Ecto neural progenitor cell (in vitro differentiated cells): Measurements from ENCODE around the gene BORCS6.

Source experiments
- DNase-seq: peaks from one replicate; pipeline ENCODE4 v3.0.0-alpha.2; 2018; ENCODE audit warnings: low spot score

The BORCS6 gene

GRCh38 chr17:8210761-8211458, 20.9 kb upstream of the BORCS6 start:
- DNase-seq, result no peak

DNA sequence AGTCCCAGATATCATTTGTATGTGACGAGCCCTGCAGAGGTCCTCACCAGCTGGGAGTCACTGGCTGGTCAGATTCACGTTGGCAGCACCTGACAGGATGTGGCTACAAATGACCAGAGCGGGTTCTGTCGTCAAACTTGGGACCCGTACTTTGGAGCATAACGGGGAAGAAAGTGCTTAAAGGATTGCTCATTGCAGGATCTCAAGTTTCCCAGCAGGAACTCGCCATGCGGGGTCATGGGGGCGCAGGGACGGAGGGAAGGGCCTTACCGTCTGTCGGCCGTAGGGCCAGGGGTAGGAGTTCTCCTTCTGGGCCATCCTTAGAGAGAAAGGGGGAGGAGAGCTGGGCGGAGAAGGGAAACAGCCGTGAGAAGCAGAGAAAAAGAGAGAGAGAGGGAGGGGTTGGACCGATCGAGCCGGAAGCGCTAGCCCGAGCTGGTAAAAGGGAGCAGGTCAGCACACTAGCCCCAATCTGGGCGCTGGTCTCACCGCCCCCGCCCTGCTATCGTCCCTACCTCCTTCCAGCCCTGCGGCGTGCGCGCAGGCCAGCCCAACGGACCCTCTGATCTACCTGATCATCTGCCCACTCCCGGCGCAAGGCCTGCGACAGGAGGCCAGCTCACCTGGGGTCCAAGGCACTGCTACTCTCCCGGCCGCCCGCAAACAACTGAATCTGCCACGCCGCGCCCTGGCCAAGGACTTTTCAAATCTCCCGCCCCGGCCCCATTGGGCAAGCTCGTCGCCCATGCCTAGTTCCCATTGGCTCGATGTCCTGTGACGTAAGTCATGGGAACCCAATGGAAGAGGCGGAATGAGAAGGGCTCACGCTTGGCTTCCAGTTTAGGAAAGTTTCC, 20.2 kb upstream of the BORCS6 start, which contains the start of gene AURKB:
Gene AURKB (minus strand): TSS at position 669 of the 854 bp plus-strand sequence. CDS start 351 bp downstream, at position 318.
- DNase-seq, result peak; percentile 98

DNA sequence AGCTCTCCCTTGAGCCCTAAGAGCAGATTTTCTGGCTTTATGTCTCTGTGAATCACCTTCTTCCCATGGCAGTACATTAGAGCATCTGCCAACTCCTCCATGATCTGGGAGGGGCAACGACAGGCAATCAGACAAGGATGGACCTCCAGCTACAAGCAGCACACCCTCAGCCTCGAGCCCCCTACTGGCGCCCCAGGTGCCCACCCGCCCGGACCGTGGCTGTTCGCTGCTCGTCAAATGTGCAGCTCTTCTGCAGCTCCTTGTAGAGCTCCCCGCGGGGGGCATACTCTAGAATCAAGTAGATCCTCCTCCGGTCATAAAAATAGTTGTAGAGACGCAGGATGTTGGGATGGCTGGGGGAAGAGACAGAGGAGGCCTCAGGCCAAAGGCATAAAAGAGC, 16.6 kb upstream of the BORCS6 start:
- no peak for DNase-seq

DNA sequence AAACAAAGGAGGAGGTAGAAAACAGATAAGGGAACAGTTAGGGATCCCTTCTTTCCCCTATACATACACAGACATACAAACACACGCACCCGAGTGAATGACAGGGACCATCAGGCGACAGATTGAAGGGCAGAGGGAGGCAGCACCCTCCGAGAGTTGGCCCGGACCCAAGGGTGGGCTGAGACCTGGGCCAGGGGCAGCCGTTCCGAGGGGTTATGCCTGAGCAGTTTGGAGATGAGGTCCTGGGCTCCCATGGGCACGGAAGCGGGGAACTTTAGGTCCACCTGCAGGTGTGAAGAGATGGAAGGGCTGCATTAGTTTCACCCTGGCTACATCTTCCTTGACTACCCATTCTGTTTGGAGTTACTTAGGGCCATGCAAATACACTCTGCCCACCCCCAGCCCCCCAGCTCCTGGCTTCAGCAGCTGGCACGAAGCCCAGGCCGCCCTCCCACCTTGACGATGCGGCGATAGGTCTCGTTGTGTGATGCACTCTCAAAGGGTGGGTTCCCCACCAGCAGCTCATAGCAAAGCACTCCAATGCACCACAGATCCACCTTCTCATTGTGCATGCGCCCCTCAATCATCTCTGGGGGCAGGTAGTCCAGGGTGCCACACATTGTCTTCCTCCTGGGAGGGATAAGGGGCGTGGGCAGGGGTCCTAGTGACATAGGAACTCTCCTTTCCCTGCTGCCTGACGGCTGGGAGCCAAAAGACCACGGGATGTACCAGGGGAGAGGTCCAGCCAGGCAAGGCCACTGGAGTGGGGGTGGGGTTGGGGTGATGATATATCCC, 15.0 kb upstream of the BORCS6 start:
- DNase-seq, result no peak

DNA sequence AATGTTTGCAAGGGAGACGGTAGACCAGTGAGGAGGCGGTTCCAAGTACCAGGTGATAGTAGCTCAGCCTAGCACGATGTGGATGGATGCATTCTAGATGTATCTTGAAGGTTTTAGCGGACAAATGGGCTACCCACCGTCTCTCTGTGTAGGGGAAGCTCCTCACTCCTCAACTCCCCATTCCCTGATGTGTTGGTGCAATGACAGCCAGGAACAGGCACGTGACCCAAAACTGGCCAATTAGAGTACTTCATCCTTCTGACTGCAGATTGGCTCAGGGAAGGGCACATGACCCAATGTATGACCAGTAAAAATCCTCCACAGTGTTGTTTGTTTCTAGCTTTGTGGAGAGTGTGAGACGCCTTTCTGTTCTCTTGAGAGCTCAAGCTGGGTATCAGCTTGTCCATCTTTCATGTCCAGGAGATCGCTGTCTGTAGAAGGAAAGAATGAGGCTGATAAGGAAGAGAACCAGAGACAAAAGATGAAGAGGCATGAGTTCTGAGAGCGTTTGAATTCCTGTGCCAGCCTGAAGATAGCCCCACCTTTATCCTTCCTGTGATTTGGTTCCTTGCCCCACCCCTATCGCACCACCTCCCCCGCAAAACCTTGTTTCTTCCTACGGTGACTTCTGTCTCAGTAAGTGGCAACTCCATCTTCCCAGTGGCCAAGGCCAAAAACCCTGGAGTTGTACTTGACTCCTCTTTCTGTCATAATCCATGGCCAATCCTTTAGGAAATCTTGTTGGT, 2.3 kb upstream of the BORCS6 start:
- peak; percentile 93 for DNase-seq

DNA sequence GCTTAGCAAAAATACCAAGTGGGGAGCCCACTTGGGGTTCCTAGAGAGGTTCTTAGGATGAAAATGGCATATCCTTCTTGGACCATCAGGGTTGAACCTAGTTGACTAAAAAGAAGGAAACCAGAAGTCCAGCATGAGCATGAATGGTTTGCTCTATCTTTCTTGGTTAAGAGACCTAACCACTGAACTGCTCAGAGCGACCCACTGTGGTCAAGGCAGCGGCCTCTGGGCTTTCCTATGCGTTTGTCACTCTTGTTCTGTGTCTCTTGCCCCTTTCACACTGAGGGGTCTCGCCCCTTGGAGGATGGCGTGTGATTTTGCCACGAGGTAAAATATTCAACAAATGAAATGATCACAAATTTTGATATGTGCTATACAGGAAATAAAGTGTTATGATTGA, 526 bp upstream of the BORCS6 start:
- no peak for DNase-seq

- DNase-seq, result peak; percentile 73
These were observed 804 bp downstream of the BORCS6 start for GRCh38 chr17:8189041-8189710.

- no peak for DNase-seq
These were observed 1.6 kb downstream of the BORCS6 start for GRCh38 chr17:8188263-8188839.

DNA sequence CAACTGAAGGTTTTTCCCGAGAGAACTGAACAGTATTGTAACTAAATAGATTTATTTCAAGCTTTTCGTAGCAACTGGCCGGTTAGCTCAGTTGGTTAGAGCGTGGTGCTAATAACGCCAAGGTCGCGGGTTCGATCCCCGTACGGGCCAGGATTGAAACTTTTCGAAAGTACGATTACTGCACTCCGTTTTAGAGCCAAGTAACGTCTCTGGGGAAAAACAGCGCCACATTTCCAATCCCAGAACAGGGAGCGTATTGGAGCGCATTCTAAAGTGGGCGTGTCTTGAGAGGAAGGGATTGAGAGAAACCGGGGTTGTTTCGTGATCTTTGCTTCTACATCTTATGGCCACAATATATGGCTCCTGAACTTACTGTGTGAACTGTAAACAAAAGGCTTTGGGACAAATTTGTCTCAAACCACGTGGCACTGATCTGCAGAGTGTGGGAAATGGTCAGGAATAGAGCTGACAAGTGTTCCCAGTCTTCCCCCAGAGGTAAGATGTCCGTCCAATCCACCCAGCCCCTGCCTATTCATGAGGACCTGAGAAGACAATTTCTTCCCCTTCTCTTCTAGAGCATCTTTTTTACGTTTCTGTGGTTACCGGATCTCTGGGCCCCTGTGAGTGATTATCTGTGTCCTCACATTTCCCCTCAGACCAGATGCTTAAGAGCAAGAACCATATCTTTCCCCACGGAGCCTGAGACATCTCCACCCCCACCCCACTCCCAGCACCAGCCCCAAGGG, 2.3 kb downstream of the BORCS6 start:
- DNase-seq, result peak; percentile 98

- peak; percentile 99 for DNase-seq
These were observed 3.0 kb downstream of the BORCS6 start for GRCh38 chr17:8186787-8187516.

- DNase-seq, result no peak
These were observed 3.6 kb downstream of the BORCS6 start for GRCh38 chr17:8186446-8186786.

DNA sequence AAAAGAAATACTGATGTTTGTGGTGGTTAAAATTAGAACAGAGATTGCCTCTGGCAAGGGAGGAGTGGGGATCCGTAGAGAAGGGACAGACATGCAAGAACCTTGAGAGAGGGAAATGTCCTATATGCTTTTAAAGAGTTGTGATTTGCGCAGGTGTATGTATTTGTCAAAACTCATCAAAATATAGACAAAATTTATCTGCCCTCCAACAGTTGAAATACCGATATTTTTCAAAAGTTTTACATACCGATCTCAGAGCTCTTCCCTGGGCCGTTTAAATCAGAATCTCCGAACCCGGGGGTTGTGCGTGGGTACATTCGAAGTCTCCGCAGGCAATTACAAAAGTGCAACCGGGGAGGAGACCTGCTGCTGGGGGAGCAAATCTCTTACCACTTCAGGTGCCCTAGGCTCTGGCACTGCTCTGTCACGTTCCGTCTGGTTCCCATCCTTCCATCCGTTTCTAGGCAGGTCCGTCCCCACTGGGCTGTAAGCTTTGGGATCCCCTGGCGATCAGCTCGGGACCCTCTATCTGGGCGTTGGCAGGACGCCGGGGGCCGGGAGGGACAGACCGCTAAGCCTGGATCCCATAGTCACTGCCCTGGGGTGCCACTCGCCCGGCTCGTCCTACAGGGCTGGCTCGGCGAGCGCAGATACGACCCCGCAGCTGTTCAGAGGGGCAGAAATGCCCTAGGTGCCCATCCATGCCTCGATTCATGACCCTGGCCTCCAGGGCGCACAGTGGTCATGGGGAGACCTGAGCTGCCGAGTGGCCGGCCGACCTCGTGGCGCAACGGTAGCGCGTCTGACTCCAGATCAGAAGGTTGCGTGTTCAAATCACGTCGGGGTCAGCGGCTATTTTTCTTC, 4.2 kb downstream of the BORCS6 start:
- peak; percentile 100 for DNase-seq

- no peak for DNase-seq
These were observed 12.8 kb downstream of the BORCS6 start for GRCh38 chr17:8176998-8177731.

- peak; percentile 97 for DNase-seq
These were observed 13.6 kb downstream of the BORCS6 start, which contains the start of gene TMEM107 for GRCh38 chr17:8176197-8176940. TSS of gene TMEM107 (minus strand) at chr17:8176380. CDS start at chr17:8176286, 94 bp downstream.

GRCh38 chr17:8175795-8176196, 14.2 kb downstream of the BORCS6 start:
- peak; percentile 67 for DNase-seq

GRCh38 chr17:8173871-8174322, 16.1 kb downstream of the BORCS6 start:
- DNase-seq, result no peak
